Measurements from ENCODE around the gene LPP. TPM values are rescaled to one million over a fixed set of nuclear protein-coding genes. Genes with fewer than 3 reads are reported as not detected.

The LPP gene
- polyA plus RNA-seq, 1 experiment = 76.3 TPM

DNA sequence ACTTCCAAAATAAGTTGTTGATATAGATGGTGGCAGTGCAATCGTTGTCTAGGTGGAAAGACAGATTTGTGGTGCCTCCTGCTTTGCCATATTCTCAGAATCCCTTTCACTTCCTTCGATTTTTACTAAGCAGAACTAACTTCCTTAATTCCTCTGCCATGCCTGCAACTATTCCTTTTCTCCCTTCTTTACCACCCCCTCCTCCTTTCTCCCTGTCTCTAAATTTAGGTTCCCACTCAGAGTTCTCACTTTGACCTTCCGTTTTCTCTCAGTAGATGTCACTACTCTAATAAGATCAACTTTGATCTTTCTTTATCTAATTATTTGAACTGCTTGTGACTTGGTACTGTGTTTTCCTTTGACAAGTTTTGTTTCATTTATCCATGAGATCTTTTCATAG is 351.2 kb downstream of the LPP start:
- no peak overlapping the region for H3K27ac ChIP-seq (ENCODE audit: low read depth, low read length)
- ChIA-PET POLR2A (no interaction called here), CTCF (interaction anchor here (1.1 kb wide), 1 partner anchor 764 kb away, joined by 4 read pairs; no protein-coding TSS in a partner anchor)
- DNase-seq (ENCODE audit: low read depth, low spot score) = no peak
- H3K9me3 ChIP-seq (ENCODE audit: control insufficient read depth, insufficient read depth, low read length) = no peaks in the 10 kb centered on the region
- no peak overlapping the region for H3K4me3 ChIP-seq (ENCODE audit: low read depth, low read length)
- no peaks in the 10 kb centered on the region for H3K27me3 ChIP-seq (ENCODE audit: control insufficient read depth, insufficient read depth, low read length)
- TF ChIP-seq CTCF (IDR thresholded peaks at IDR 0.05; ENCODE audit: low read depth, low read length) = no peak

DNA sequence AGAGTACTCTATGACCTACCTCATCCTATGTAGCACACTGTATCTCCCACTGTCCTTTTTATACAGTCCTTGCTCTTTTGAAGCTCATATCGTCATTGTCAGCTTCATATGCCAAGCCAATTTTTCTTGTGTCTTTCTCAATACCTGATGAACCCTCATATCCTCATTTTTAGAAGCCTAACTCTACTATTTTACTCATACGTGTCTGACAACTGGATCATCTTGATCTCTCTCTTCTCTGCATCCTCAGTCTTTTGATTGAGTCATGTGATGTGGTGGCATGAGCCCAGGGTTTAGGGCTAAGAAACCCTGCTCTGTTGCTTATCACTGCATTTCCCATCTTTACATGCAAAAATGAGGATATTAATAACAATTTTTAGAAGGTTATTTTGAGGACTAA is 352.0 kb downstream of the LPP start:
- DNase-seq (ENCODE audit: low read depth, low spot score) = no peak
- no peak overlapping the region for H3K27ac ChIP-seq (ENCODE audit: low read depth, low read length)
- no peak overlapping the region for H3K4me3 ChIP-seq (ENCODE audit: low read depth, low read length)
- no peaks in the 10 kb centered on the region for H3K9me3 ChIP-seq (ENCODE audit: control insufficient read depth, insufficient read depth, low read length)
- ChIA-PET POLR2A (no interaction called here), CTCF (no interaction called here)
- TF ChIP-seq CTCF (IDR thresholded peaks at IDR 0.05; ENCODE audit: low read depth, low read length) = no peak
- H3K27me3 ChIP-seq (ENCODE audit: control insufficient read depth, insufficient read depth, low read length) = no peaks in the 10 kb centered on the region

- Histone ChIP-seq H3K27ac (ENCODE audit: low read depth, low read length) (no peak overlapping the region), H3K27me3 (ENCODE audit: control insufficient read depth, insufficient read depth, low read length) (no peaks in the 10 kb centered on the region), H3K4me3 (ENCODE audit: low read depth, low read length) (no peak overlapping the region), H3K9me3 (ENCODE audit: control insufficient read depth, insufficient read depth, low read length) (no peaks in the 10 kb centered on the region)
- POLR2A ChIA-PET = no interaction called here
- CTCF ChIA-PET = interaction anchor here (1.4 to 2.4 kb wide), 2 partner anchors 448 to 765 kb away, joined by 4 to 8 read pairs; no protein-coding TSS in a partner anchor
- no peak for DNase-seq (ENCODE audit: low read depth, low spot score)
- TF ChIP-seq CTCF (IDR thresholded peaks at IDR 0.05; ENCODE audit: low read depth, low read length) = no peak
Measured at GRCh38 chr3:188506446-188506845, 352.5 kb downstream of the LPP start.

GRCh38 chr3:188507244-188507720 is 353.3 kb downstream of the LPP start:
- Histone ChIP-seq H3K4me3 (ENCODE audit: low read depth, low read length) (no peak overlapping the region), H3K9me3 (ENCODE audit: control insufficient read depth, insufficient read depth, low read length) (no peaks in the 10 kb centered on the region), H3K27ac (ENCODE audit: low read depth, low read length) (peak overlapping the region; percentile 78), H3K27me3 (ENCODE audit: control insufficient read depth, insufficient read depth, low read length) (no peaks in the 10 kb centered on the region)
- CTCF ChIA-PET = interaction anchor here (1.4 to 2.4 kb wide), 4 partner anchors 447 to 767 kb away, joined by 4 to 8 read pairs (median 4); no protein-coding TSS in a partner anchor
- no peak for TF ChIP-seq CTCF (IDR thresholded peaks at IDR 0.05; ENCODE audit: low read depth, low read length)
- DNase-seq (ENCODE audit: low read depth, low spot score) = peak; percentile 87
- POLR2A ChIA-PET = interaction anchor here (0.7 to 1.0 kb wide), 6 partner anchors 13 to 242 kb away, joined by 3 to 4 read pairs (median 3); no protein-coding TSS in a partner anchor

GRCh38 chr3:188508454-188508853 is 354.5 kb downstream of the LPP start:
- ChIA-PET POLR2A (no interaction called here), CTCF (interaction anchor here (1.8 to 2.4 kb wide), 2 partner anchors 446 to 767 kb away, joined by 5 to 8 read pairs; no protein-coding TSS in a partner anchor)
- H3K4me3 ChIP-seq (ENCODE audit: low read depth, low read length) = no peak overlapping the region
- H3K9me3 ChIP-seq (ENCODE audit: control insufficient read depth, insufficient read depth, low read length) = no peaks in the 10 kb centered on the region
- DNase-seq (ENCODE audit: low read depth, low spot score) = no peak
- no peak overlapping the region for H3K27ac ChIP-seq (ENCODE audit: low read depth, low read length)
- no peak for TF ChIP-seq CTCF (IDR thresholded peaks at IDR 0.05; ENCODE audit: low read depth, low read length)
- no peaks in the 10 kb centered on the region for H3K27me3 ChIP-seq (ENCODE audit: control insufficient read depth, insufficient read depth, low read length)
